Keratinocyte (primary cell): ENCODE results near the gene CDH6.

Experiments used
- CTCF ChIP-seq, 3 experiments: IDR thresholded peaks in 1 of 3; conservative IDR thresholded peaks in 1 of 3; optimal IDR thresholded peaks in 1 of 3; 2 replicates in 2 of 3; 3 replicates in 1 of 3; pipeline versions ENCODE3 to v1.5.1; 2011; ENCODE audit warnings: low read length in 3 of 3, mild to moderate bottlenecking in 3 of 3, moderate library complexity in 2 of 3, control low read depth in 1 of 3, inconsistent platforms in 1 of 3; ENCODE audit not compliant: insufficient read depth in 2 of 3; ENCODE audit errors: extremely low read depth in 1 of 3
- EZH2 ChIP-seq: IDR thresholded peaks from one replicate; pipeline ENCODE4 v1.6.1; 2012; ENCODE audit warnings: inconsistent platforms, mild to moderate bottlenecking, low read length, moderate library complexity

GRCh38 chr5:31359839-31360238, 166.4 kb downstream of the CDH6 start:
- TF ChIP-seq EZH2 (no peak), CTCF (optimal IDR thresholded peaks at IDR 0.05 in 1 of 3, IDR thresholded peaks at IDR 0.05 in 1 of 3, conservative IDR thresholded peaks at IDR 0.05 in 1 of 3; ENCODE audit: extremely low read depth in 1 of 3, insufficient read depth in 2 of 3, low read length in 3 of 3) (no peak)
